ENCODE results near the gene UBXN6. TPM values are rescaled to one million over a fixed set of nuclear protein-coding genes. Genes with fewer than 3 reads are reported as not detected.
A peak's percentile ranks its signal among the peaks of the same experiment; 100 is the strongest.

UBXN6 gene
- total RNA-seq, 2 donors from 2014 or later = 31.1 to 42.4 TPM

GRCh38 chr19:4473011-4473762 lies 15.6 kb upstream of the UBXN6 start:
- H3K9me3 Mint-ChIP-seq = no peaks in the 10 kb centered on the region
- DNase-seq (ENCODE audit: low spot score in 2 of 2) = no peak
- peak overlapping the region; percentile 81 to 90 for H3K27ac Mint-ChIP-seq
- no peak for ATAC-seq
- no peaks in the 10 kb centered on the region for H3K36me3 Mint-ChIP-seq

- DNase-seq (ENCODE audit: low spot score in 2 of 2) = no peak
- ATAC-seq = no peak
- Mint-ChIP-seq H3K27ac (peak within 1 kb of the TSS; percentile 81 to 90), H3K36me3 (no peaks in the 10 kb centered on the region), H3K9me3 (no peaks in the 10 kb centered on the region)
These were observed 14.8 kb upstream of the UBXN6 start, which contains the start of gene HDGFL2 for GRCh38 chr19:4472174-4472974. TSS of gene HDGFL2 (plus strand) at chr19:4472297. CDS start at chr19:4472351, 54 bp downstream.

DNA sequence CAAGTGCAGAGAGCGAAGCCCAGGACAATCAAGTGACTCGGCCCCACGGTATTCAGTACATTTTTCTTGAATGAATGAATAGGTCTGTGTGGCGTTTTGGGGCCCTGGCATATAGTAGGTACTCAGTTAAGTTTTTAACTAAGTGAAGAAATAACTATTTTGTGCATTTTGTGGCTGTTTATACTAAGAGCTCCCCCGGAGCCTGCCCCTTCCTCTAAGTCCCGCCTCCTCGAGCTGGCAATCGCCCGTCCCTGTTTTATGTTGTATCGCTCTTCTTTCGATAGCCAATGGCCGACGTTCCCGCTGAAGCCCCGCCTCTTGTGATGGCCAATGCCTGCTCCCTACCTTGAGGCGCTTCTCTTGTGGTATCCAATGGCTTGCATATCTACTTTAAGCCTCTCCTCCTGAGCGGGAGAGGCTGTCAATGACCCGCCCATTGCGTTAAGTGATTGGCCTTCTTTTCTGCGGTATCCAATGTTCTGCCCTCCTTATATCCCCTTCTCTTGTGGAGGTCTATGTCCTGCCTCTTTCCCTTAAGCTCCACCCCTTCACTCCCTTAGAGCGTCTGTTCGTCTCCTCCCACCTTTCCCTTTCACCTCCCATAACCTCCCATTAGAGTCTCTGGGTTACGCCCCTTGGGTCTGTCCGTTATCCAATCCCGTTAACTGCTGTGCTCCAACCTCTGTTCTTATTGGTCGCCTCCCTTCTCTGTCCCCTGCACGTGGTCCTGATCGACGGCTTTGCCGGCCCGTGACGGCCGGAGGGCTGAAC lies 14.0 kb upstream of the UBXN6 start:
- ATAC-seq = peak; percentile 91
- H3K36me3 Mint-ChIP-seq = no peaks in the 10 kb centered on the region

GRCh38 chr19:4467835-4468234 lies 10.2 kb upstream of the UBXN6 start:
- H3K9me3 Mint-ChIP-seq = no peaks in the 10 kb centered on the region
- no peaks in the 10 kb centered on the region for H3K36me3 Mint-ChIP-seq
- no peak overlapping the region for H3K27ac Mint-ChIP-seq
- DNase-seq (ENCODE audit: low spot score in 2 of 2) (no peak), ATAC-seq (no peak)

More for the DNA sequence above, 14.0 kb upstream of the UBXN6 start:
- H3K9me3 Mint-ChIP-seq = no peaks in the 10 kb centered on the region
- H3K27ac Mint-ChIP-seq = no peak overlapping the region
- peak; percentile 95 to 99 for DNase-seq (ENCODE audit: low spot score in 2 of 2)

DNA sequence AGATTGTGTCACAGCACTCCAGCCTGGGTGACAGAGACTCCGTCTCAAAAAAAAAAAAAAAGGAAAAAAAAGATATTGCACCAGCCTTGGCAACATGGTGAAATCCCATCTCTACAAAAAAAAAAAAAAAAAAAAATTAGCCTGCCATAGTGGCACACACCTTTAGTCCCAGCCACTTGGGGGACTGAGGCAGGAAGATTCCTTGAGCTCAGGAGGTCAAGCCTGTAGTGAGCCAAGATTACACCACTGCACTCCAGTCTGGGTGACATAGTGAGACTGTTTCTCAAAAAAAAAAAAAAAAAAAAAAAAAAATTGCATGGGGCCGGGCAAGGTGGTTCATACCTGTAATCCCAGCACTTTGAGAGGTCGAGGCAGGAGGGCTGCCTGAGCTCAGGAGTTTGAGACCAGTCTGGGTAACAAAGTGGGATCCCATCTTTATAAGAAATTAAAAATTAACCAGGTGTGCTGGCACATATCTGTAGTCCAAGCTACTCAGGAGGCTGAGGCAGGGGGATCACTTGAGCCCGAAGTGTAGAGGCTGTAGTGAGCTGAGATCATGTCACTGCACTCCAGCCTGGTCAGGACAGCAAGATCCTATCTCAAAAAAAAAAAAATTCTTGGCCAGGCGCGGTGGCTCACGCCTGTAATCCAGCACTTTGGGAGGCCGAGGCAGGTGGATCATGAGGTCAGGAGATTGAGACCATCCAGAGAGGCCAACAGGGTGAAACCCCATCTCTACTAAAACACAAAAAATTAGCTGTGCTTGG lies 7.4 kb upstream of the UBXN6 start:
- no peaks in the 10 kb centered on the region for H3K36me3 Mint-ChIP-seq
- no peaks in the 10 kb centered on the region for H3K9me3 Mint-ChIP-seq

DNA sequence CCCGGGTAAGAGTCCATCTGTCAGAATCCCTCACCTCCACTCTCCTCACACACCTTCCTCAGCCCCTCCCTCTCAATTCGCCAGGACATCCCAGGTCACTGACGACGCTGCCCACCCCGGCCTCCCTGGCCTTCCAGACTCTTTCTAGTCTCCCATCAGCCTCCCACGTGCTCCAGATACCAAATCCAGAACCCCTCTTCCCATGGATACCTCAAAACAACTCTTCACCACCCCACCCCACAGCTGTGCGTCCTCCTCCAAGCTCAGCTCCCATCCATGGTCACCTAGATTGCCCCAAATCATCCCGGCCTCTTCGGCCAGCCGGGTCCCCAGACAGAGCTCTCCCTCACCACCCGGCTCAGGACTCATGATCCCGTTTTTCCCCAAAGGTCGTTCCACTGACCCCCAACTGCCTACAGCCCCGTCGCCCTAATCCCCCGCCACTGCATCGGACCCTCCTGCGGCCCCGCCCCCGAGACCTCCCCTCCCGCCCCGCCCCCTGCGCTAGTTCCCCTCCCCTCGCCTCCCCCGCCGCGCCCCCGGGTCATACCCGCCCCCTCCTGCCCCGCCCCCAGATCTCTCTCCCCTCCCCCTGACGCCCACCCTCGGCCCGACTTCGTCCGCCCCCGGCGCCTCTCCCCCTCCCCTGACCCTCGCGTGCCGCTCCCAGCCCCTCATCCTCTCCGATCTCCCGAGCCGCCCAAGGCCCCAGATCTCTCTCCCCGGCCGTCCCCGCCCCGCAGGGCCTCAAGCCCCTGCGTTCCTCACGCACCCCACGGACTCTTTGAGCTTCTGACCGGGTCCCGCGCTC lies 546 bp downstream of the UBXN6 start:
- Mint-ChIP-seq H3K9me3 (no peaks in the 10 kb centered on the region), H3K27ac (peak overlapping the region; percentile 91 to 96), H3K36me3 (no peaks in the 10 kb centered on the region)
- ATAC-seq (peak; percentile 16 to 33), DNase-seq (ENCODE audit: low spot score in 2 of 2) (peak in 1 of 2 donors; percentile 47)

More for the DNA sequence above, 7.4 kb upstream of the UBXN6 start:
- no peak overlapping the region for H3K27ac Mint-ChIP-seq
- no peak for ATAC-seq
- DNase-seq (ENCODE audit: low spot score in 2 of 2) = no peak

GRCh38 chr19:4456476-4456842 lies 1.1 kb downstream of the UBXN6 start:
- no peak for ATAC-seq
- Mint-ChIP-seq H3K27ac (peak overlapping the region; percentile 91 to 96), H3K9me3 (no peaks in the 10 kb centered on the region), H3K36me3 (no peaks in the 10 kb centered on the region)
- DNase-seq (ENCODE audit: low spot score in 2 of 2) = no peak

- ATAC-seq (no peak), DNase-seq (ENCODE audit: low spot score in 2 of 2) (no peak)
- Mint-ChIP-seq H3K9me3 (no peaks in the 10 kb centered on the region), H3K27ac (peak overlapping the region; percentile 91 to 96), H3K36me3 (no peaks in the 10 kb centered on the region)
These were observed 1.7 kb downstream of the UBXN6 start for GRCh38 chr19:4455719-4456475.

- DNase-seq (ENCODE audit: low spot score in 2 of 2) (no peak), ATAC-seq (no peak)
- Mint-ChIP-seq H3K36me3 (no peaks in the 10 kb centered on the region), H3K9me3 (no peaks in the 10 kb centered on the region), H3K27ac (peak overlapping the region in 1 of 2 donors; percentile 91)
These were observed 2.6 kb downstream of the UBXN6 start for GRCh38 chr19:4454747-4455718.

DNA sequence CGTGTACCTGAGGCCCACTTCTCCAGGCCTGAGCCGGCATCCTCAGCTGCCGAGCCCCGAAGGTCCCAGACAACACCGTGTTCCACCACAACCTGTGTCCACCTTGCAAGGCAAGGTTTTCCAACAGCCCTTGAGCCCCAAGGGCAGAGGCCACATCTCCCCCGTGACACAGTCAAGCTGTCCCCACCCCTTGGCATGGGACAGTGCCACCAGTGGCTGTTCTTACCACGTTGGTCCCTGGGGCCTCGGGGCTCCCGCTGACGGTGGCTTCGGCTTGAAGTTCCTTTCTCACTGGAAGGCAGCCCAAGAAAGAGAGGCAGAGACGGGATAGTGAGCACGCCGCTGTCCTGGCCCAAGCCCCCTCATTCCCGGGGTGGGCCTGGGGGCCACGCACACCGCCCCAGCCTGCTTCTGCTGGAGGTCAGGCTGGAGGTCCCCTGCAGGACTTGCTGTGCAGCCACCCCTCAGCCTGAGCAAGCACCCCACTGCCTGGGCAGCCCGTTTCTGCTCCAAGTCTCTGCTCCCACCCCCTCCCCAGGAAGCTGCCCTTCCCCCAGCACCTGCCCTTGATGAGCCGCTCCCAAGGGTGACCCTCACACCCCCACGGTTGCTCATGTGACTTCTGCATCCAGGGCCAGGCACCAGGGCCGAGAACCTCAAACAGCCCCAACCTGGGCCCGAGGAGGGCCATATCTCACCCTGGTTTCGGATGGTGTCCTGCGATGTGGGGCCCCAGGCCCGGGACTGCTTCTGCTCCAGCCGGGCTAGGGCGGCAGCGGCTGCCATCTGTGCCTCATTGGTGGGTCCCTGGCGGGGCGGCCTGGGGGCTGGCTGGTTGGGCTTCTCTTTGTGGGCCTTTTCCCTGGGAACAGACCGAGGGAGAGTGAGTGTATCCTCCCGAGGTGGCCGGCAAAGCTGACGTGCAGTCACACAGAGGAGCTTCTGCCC lies 4.1 kb downstream of the UBXN6 start:
- no peak for DNase-seq (ENCODE audit: low spot score in 2 of 2)
- no peaks in the 10 kb centered on the region for H3K9me3 Mint-ChIP-seq
- peak overlapping the region in 1 of 2 donors; percentile 22 for H3K27ac Mint-ChIP-seq
- peaks cover 0 to 5% of the 10 kb centered on the region in 2 donors for H3K36me3 Mint-ChIP-seq
- ATAC-seq = no peak

DNA sequence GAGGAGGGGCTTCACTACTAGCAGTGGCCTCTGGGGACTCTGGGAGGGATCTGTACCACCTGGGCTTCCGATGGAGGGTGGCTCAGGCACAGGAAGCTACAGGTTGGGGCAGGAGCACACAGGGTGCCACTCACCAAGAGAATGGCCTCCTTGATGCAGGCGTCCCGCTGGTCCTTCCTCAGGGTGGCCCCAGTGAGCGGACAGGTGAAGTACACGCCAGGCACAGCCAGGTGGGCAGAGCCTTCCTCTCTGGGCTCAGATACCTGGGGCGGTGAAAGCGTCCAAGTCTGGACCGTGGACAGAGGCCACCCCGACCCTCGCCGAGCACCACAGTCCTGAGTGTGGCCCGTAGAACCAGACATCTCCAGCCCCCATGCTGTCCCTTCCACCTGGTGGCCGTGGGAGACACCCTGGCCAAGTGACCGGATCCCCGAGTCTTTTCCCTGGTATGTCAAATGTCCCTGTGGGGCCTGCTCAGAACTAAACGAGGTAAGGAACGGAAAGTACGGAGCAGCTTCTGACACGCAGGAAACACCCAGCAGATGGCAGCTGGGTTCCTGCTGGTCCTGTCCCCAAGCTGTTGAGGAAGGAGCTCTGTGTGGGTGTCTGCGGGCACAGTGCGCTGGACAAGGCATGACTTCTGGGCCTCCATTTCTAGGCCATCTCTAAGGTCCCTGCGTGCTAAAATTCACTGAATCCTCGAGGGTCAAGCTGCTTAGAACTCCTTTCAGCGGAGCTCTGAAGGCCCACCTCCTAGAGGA lies 5.2 kb downstream of the UBXN6 start:
- DNase-seq (ENCODE audit: low spot score in 2 of 2) = no peak
- no peak for ATAC-seq
- Mint-ChIP-seq H3K36me3 (peaks cover 0 to 5% of the 10 kb centered on the region in 2 donors), H3K27ac (peak overlapping the region in 1 of 2 donors; percentile 39), H3K9me3 (no peaks in the 10 kb centered on the region)

DNA sequence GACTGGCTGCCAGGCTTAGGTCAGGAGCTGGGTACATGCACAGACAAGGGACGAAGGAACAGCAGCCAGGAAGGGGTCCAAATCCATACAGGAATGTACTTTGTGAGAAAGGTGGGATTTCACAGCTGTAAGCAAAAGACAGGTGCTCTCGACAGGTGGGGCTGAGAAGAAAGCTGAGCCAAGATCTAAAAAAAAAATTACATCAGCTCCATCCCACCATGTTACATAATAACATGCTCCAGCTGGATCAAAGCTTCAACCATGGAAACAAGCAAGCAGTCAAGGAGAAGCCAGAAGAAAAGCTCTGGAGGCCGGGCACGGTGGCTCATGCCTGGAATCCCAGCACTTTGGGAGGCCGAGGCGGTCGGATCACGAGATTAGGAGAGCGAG lies 8.0 kb downstream of the UBXN6 start:
- Mint-ChIP-seq H3K9me3 (no peaks in the 10 kb centered on the region), H3K36me3 (peaks cover 0 to 5% of the 10 kb centered on the region in 2 donors), H3K27ac (peak overlapping the region in 1 of 2 donors; percentile 23)
- no peak for DNase-seq (ENCODE audit: low spot score in 2 of 2)
- ATAC-seq = no peak
